Activated gamma-delta T cell treated with anti-CD3 and anti-CD28 coated beads, Interleukin-2, amount 50 U/mL, for 16 hours (primary cell): ENCODE measurements around the gene PRPF40A.

Experiments used
- DNase-seq: peaks from one replicate; pipeline ENCODE4 v3.0.0-alpha.2; 2020; ENCODE audit warnings: low read depth

PRPF40A gene

DNA sequence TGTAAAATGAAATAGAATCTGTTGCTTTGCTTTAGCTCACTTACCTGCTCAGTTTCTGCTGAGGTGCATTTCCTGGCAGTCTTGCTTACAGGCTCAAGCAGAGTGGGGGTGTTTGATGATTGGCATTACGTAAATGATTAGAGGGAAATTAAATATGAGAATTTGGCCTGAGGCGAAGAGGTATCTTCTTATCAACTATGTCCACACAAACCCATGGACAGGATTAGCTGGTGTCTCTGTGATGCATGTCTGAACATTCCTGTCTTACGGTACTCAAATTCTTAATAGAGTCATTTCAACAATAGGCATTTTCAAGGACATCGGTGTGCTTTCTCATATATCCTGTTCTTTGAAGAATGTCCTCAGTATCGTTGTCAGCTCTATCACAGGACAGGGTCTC lies 102.1 kb downstream of the PRPF40A start:
- DNase-seq, result no peak

DNA sequence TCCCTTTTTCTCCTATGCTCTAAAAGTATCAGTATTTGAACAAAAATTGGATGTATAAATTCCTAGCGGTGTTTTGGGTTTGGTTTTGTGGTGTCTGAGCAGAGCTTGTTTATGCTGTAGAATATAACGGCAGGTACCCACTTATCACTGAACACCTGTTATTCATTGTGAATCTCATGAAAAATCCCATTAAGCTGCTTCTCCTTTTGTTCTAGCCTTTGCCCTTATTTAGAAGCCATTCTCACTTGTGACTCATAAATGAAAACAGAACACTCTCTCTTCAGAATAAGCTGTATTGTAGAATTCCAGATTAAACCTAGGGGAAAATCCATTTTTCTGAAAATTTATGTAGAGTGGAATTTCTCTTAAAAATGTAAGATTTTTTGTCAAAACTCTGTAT lies 104.0 kb downstream of the PRPF40A start:
- DNase-seq, result no peak

DNA sequence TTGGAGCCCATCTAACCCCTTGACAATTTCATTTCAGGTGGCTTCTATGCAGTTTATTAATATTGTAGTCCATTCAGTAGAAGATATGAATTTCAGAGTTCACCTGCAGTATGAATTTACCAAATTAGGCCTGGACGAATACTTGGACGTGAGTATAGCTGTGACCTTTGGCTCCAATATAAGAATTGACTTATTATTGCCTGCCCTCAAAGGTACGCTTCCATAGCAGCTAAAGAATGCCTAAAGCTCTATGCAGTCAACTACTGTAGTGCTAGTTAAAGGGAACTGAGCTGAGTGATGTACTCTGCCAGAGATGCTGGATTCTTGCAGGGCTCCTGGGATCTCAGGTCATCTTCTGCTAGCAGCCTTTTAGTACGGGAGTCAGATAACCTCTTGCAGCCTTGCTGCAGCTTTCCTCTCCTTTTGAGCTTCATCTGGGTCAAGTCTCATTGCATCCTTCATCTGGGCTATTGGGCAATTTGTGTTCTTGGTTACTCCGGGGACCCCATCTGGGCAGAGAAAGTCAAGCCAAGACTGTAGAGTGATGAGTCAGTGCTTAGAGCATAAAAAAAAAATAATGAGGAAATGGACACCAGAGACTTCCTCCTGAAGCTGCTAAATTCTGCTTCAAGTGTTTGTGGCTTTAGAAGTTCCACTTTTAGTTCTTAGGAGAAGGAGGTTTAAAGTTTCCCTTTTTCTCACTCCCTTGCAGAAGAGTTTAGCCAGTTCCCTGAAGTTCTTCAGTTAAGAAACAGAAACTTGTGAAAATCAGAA lies 105.6 kb downstream of the PRPF40A start:
- no peak for DNase-seq

DNA sequence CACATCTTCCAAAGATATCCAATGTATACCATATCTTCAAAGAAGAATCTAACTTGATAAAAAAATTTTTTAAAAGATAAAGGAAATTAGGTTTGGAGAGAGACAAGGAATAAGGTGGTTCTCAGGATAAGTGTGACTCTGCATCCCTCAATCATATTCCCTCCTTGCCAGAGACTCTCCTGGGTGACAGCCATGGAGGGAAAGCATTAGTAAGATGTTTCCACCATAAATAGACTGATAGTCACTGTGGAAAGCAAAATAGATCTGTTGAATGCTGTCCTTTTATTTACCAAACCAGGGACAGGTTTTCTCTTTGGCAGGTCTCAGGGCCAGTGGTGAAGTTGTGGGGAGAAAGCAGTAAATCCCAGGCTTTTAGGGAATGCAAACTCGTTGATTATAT lies 107.6 kb downstream of the PRPF40A start:
- DNase-seq, result no peak

DNA sequence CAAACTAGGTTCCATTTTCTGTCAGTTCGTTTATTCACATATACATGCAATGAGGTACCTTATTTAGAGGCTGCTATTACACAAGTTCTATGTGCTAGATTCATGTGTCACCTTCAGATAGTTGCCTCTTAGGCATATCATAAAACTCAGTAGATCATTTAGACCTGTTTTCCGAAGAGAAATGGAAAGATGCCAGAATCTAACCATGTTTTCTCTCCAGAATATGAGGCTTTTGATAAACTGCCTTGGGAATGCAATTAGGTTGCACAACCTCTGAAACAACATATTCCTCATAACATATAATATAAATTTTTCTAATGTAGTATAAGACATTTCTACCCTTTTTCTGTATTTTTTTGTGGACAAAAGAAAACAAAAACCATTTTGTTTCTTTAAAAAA lies 108.1 kb downstream of the PRPF40A start:
- DNase-seq, result no peak

DNA sequence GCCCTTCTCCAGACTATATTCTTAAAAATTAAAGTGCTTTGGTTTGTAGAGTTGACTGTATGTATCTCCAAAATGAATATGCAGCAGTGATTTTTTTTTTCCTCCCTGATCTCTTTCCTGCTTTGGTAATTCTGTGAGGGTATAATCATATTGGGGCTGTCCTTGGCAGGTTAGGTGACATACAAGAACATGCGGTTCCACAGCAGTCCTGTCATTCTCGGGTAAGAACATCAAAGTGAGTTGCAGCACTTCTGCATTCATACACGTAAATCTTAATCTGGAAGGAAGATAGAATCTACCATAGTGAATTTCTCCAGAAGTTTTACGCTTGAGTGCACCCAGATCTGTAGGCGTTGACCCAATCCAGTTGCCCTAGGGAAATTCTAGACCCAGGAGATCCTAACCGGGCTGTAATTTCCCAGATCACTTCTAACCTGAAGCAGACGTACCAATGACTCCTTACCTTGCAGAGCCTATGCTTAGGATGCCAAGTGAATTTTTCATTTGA lies 109.4 kb downstream of the PRPF40A start:
- no peak for DNase-seq

DNA sequence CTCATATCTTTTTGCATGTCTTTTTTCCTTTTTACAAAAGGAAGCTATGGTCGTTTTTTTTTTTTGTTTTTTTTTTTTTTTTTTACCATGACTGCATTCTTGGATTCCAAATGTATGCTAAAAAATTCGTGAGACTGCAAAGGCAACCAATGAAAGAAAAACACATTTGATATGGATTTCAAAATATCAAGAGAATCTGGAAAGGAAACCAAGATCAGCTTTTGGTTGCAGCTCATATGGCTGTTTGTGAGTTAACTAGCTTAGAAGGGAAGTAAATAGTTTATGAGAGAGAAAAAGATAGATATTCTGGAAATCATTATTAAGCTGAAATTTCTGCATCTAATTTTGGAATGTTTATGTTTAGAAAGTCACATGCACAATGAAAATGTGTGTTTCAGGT lies 110.3 kb downstream of the PRPF40A start:
- no peak for DNase-seq

DNA sequence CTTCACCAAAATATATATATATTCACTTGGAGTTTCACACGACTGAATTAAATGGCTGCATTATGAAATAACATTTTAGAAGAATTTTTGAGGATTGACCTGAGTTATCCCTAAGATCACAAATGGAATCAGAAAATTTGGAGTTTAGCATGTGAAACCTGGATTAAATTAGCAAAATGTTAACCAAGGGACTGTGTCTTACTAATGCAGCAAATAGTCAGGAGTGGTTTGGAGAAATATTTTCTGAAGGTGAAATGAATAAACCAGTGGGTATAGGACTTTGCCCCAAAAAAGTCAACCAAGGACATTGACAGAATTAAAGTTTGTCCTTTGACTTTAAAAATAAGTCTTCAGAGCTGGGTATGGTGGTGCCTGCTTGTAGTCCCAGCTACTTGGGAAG lies 111.2 kb downstream of the PRPF40A start:
- no peak for DNase-seq

DNA sequence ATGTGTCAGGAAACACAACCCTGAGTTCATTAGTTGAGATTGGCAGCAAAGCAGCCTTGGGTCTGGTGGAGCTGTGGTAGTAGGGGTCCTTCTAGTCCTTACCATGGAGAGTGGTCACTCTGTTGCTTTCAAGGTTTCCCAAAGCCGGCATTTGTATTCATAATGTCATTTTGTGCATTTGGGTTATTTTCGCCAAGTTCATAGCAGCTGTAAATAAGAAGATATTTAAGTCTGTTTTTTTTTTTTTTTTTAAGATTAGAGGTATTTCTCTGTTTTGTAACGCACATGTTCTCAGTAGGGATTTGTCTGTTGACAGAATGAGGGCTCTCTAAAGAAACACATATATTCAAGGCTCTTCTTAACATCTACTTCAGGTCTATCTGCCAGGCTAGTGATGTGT lies 114.1 kb downstream of the PRPF40A start:
- DNase-seq, result no peak

DNA sequence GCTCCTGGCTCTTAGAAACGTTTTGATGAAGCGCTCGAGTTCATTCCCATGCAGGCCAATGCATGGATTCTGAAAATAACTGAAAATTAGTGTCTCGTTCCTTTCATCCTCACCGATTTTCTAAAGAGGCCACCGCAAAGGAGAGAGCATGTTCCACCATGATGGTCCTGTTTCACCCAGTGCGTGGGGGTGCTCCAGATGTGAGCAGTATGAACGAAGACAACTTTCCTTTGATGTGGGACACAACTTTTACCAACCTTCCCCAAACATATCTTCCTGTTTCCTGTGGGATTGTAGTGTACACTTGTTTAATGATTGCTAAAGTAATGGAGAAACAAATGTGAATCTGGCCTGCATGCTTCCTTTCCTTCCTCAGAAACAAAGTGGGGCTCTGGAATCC lies 114.5 kb downstream of the PRPF40A start:
- no peak for DNase-seq
